Measurements from ENCODE around the gene MAGI2. TPM values are rescaled to one million over a fixed set of nuclear protein-coding genes. Genes with fewer than 3 reads are reported as not detected.

MAGI2 gene
- total RNA-seq, 6 experiments from 2014 or later = 7.1 to 9.8 (median 8.5) TPM

GRCh38 chr7:78167860-78168259 lies 1285.6 kb downstream of the MAGI2 start:
- H3K36me3 Mint-ChIP-seq (ENCODE audit: low read depth) = no peaks in the 10 kb centered on the region
- peaks cover 13% of the 10 kb centered on the region for H3K4me1 Mint-ChIP-seq (ENCODE audit: low read depth)
- H3K27me3 Mint-ChIP-seq (ENCODE audit: insufficient read depth) = peaks cover 2% of the 10 kb centered on the region; the same call in 1 of the 2 replicates
- no peak overlapping the region for H3K27ac Mint-ChIP-seq
- TF ChIP-seq CTCF (IDR thresholded peaks at IDR 0.05) = no peak
- no peaks in the 10 kb centered on the region for H3K9me3 Mint-ChIP-seq
- no peak overlapping the region for H3K4me3 Mint-ChIP-seq
- DNase-seq = no peak

- Mint-ChIP-seq H3K27me3 (ENCODE audit: insufficient read depth) (no peaks in the 10 kb centered on the region), H3K4me1 (ENCODE audit: low read depth) (peaks cover 11% of the 10 kb centered on the region), H3K4me3 (no peak overlapping the region), H3K27ac (no peak overlapping the region), H3K9me3 (no peaks in the 10 kb centered on the region), H3K36me3 (ENCODE audit: low read depth) (0 out of 2 replicates have a peak, but pooled peaks cover 5% of the 10 kb centered on the region)
- no peak for DNase-seq
- TF ChIP-seq CTCF (IDR thresholded peaks at IDR 0.05) = no peak
Observed at GRCh38 chr7:78165854-78166253, 1287.6 kb downstream of the MAGI2 start.

GRCh38 chr7:78165454-78165853 lies 1288.0 kb downstream of the MAGI2 start:
- Mint-ChIP-seq H3K27ac (no peak overlapping the region), H3K4me1 (ENCODE audit: low read depth) (peaks cover 11% of the 10 kb centered on the region)

GRCh38 chr7:78164459-78164858 lies 1289.0 kb downstream of the MAGI2 start:
- Mint-ChIP-seq H3K4me1 (ENCODE audit: low read depth) (peaks cover 7% of the 10 kb centered on the region), H3K4me3 (no peak overlapping the region), H3K27me3 (ENCODE audit: insufficient read depth) (no peaks in the 10 kb centered on the region; the same call in 1 of the 2 replicates), H3K27ac (no peak overlapping the region), H3K9me3 (no peaks in the 10 kb centered on the region), H3K36me3 (ENCODE audit: low read depth) (peaks cover 6% of the 10 kb centered on the region; the same call in 1 of the 2 replicates)
- TF ChIP-seq CTCF (IDR thresholded peaks at IDR 0.05) = no peak
- no peak for DNase-seq

More at GRCh38 chr7:78165454-78165853, 1288.0 kb downstream of the MAGI2 start:
- H3K36me3 Mint-ChIP-seq (ENCODE audit: low read depth) = 0 out of 2 replicates have a peak, but pooled peaks cover 5% of the 10 kb centered on the region
- H3K9me3 Mint-ChIP-seq = no peaks in the 10 kb centered on the region
- TF ChIP-seq CTCF (IDR thresholded peaks at IDR 0.05) = no peak
- no peaks in the 10 kb centered on the region for H3K27me3 Mint-ChIP-seq (ENCODE audit: insufficient read depth)
- H3K4me3 Mint-ChIP-seq = no peak overlapping the region
- no peak for DNase-seq

GRCh38 chr7:78161781-78162180 lies 1291.7 kb downstream of the MAGI2 start:
- no peaks in the 10 kb centered on the region for H3K4me1 Mint-ChIP-seq (ENCODE audit: low read depth)
- TF ChIP-seq CTCF (IDR thresholded peaks at IDR 0.05) = no peak
- H3K4me3 Mint-ChIP-seq = no peak overlapping the region
- peaks cover 9% of the 10 kb centered on the region; the same call in 1 of the 2 replicates for H3K36me3 Mint-ChIP-seq (ENCODE audit: low read depth)
- H3K27me3 Mint-ChIP-seq (ENCODE audit: insufficient read depth) = no peaks in the 10 kb centered on the region; the same call in 1 of the 2 replicates
- DNase-seq = no peak
- H3K9me3 Mint-ChIP-seq = no peaks in the 10 kb centered on the region
- H3K27ac Mint-ChIP-seq = no peak overlapping the region

Measured in HFFc6 (cell line).